MM.1S (cell line): Measurements from ENCODE around the gene ALDH1L2.

ENCODE experiments used
- DNase-seq: peaks from one replicate; pipeline ENCODE4 v3.0.0-alpha.2; 2015
- H2AFZ ChIP-seq: fragments of 300-600 bp; sonication (generic); 2 replicates; pipeline ENCODE4 v1.6.0; 2016; ENCODE audit warnings: antibody characterized with exemption, low read length
- H3F3A ChIP-seq: fragments of 300-600 bp; sonication (generic); 2 replicates; pipeline ENCODE4 v1.6.1; 2016; ENCODE audit warnings: mild to moderate bottlenecking, antibody characterized with exemption, low read length, moderate library complexity, mixed read lengths; ENCODE audit not compliant: insufficient read depth
- H3K27ac ChIP-seq: fragments of 300-600 bp; sonication (generic); 2 replicates; pipeline ENCODE4 v1.5.1; 2016; ENCODE audit warnings: mild to moderate bottlenecking, low read length
- H3K27me3 ChIP-seq: fragments of 300-600 bp; sonication (generic); replicated peaks from 2 replicates; pipeline ENCODE4 v1.6.0; 2016; ENCODE audit warnings: low read length; ENCODE audit not compliant: insufficient read depth
- H3K36me3 ChIP-seq: fragments of 300-600 bp; sonication (generic); replicated peaks from 2 replicates; pipeline ENCODE4 v1.6.1; 2016; ENCODE audit warnings: mild to moderate bottlenecking, low read length, mixed read lengths; ENCODE audit not compliant: insufficient read depth
- H3K4me1 ChIP-seq: fragments of 300-600 bp; sonication (generic); 2 replicates; pipeline ENCODE4 v1.6.1; 2016; ENCODE audit warnings: low read length, mixed read lengths
- H3K4me2 ChIP-seq: fragments of 300-600 bp; sonication (generic); 2 replicates; pipeline ENCODE4 v1.6.0; 2016; ENCODE audit warnings: low read depth, low read length
- H3K4me3 ChIP-seq: fragments of 300-600 bp; sonication (generic); 2 replicates; pipeline ENCODE4 v1.5.1; 2016; ENCODE audit warnings: low read length, mixed read lengths
- H3K79me2 ChIP-seq: fragments of 300-600 bp; sonication (generic); 2 replicates; pipeline ENCODE4 v1.6.1; 2016; ENCODE audit warnings: mixed run types, low read length, mixed read lengths
- H3K9ac ChIP-seq: fragments of 300-600 bp; sonication (generic); 2 replicates; pipeline ENCODE4 v1.6.1; 2016; ENCODE audit warnings: low read length, mixed read lengths
- H3K9me2 ChIP-seq: fragments of 300-600 bp; sonication (generic); replicated peaks from 2 replicates; pipeline ENCODE4 v1.6.1; 2016; ENCODE audit warnings: mild to moderate bottlenecking, low read length, mixed read lengths; ENCODE audit not compliant: insufficient read depth
- H3K9me3 ChIP-seq: fragments of 300-600 bp; sonication (generic); replicated peaks from 2 replicates; pipeline ENCODE4 v1.6.1; 2016; ENCODE audit warnings: mild to moderate bottlenecking, low read length, mixed read lengths; ENCODE audit not compliant: insufficient read depth
- H4K20me1 ChIP-seq: fragments of 300-600 bp; sonication (generic); 2 replicates; pipeline ENCODE4 v1.6.1; 2016; ENCODE audit warnings: mild to moderate bottlenecking, low read length, moderate library complexity, mixed read lengths; ENCODE audit not compliant: insufficient read depth
- CTCF ChIP-seq: fragments of 300-600 bp; sonication (generic); IDR thresholded peaks from 2 replicates; pipeline ENCODE4 v1.5.1; 2016; ENCODE audit warnings: antibody characterized with exemption, low read length, mixed read lengths
- EZH2 ChIP-seq: fragments of 300-600 bp; sonication (generic); optimal IDR thresholded peaks from 2 replicates; pipeline ENCODE3; 2017; ENCODE audit warnings: low read depth, mild to moderate bottlenecking, antibody characterized with exemption, low read length, mixed read lengths
- EZH2phosphoT487 ChIP-seq: fragments of 300-600 bp; sonication (generic); IDR thresholded peaks from 2 replicates; pipeline ENCODE4 v1.6.1; 2018; ENCODE audit warnings: antibody characterized with exemption, low read length

Gene ALDH1L2

DNA sequence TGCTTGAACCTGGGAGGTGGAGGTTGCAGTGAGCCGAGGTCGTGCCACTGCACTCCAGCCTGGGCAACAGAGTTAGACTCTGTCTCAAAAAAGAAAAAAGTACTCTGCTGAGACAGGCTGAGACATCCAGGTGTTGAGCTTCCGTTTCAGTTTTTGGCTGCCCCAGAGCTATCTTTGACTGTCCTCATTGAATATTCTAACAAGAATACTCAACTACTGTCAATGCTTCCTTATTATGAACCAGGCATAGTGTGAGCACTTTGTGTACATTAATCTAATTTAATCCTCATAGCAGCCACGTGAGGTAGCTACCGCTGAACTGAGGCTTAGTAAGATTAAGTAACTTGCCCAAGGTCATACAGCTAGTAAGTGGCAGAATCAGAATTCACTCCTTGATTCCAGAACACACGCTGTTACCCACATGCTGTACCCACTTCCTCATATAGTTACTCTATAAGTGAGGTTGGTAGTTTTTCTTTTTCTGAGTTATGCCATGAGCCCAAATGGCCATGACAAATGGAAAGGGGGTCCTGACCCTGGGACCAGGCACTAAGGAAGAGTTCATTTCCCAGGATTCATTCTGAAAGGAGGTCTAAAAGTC, 11.3 kb downstream of the ALDH1L2 start:
- H3K4me1 ChIP-seq, result peaks cover 18% of the 10 kb centered on the region
- no peaks in the 10 kb centered on the region for H3K9me3 ChIP-seq
- DNase-seq, result peak; percentile 65
- H3F3A ChIP-seq, result peaks cover 6% of the 10 kb centered on the region
- no peaks in the 10 kb centered on the region for H3K79me2 ChIP-seq
- no peaks in the 10 kb centered on the region for H3K36me3 ChIP-seq
- H3K27ac ChIP-seq, result peak overlapping the region; percentile 56; the same call in 1 of the 2 replicates
- TF ChIP-seq CTCF, result no peak
- no peak for TF ChIP-seq EZH2phosphoT487
- TF ChIP-seq EZH2, result no peak
- no peaks in the 10 kb centered on the region for H3K27me3 ChIP-seq
- H3K4me3 ChIP-seq, result no peak overlapping the region
- peak overlapping the region; percentile 53; the same call in 1 of the 2 replicates for H2AFZ ChIP-seq
- H4K20me1 ChIP-seq, result no peaks in the 10 kb centered on the region
- H3K9ac ChIP-seq, result no peak overlapping the region
- H3K4me2 ChIP-seq, result peak overlapping the region; percentile 59
- H3K9me2 ChIP-seq, result no peaks in the 10 kb centered on the region

DNA sequence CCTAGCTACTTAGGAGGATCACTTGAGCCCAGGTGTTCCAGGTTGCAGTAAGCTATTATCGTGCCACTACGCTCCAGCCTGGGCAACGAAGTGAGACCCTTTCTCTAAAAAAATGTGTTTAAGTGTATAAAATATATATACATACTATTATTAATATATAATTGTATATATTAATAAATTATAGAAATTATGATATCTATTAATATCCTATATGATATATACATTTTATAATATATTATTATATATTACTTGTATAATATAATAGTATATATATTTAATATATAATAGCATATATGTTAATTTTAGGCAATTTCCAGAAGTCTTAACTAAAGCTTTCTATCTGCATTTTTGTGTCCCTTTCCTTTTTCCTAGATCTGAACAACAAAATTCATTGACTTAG, 12.3 kb downstream of the ALDH1L2 start:
- H3K9ac ChIP-seq, result no peak overlapping the region
- H3K4me1 ChIP-seq, result peaks cover 18% of the 10 kb centered on the region
- no peaks in the 10 kb centered on the region for H3K9me2 ChIP-seq
- no peaks in the 10 kb centered on the region for H3K27me3 ChIP-seq
- H3K4me3 ChIP-seq, result no peak overlapping the region
- H2AFZ ChIP-seq, result no peak overlapping the region
- peaks cover 6% of the 10 kb centered on the region for H3F3A ChIP-seq
- no peaks in the 10 kb centered on the region for H3K9me3 ChIP-seq
- no peaks in the 10 kb centered on the region for H3K79me2 ChIP-seq
- no peak overlapping the region for H3K27ac ChIP-seq
- H3K36me3 ChIP-seq, result no peaks in the 10 kb centered on the region
- DNase-seq, result no peak
- no peak overlapping the region for H3K4me2 ChIP-seq
- no peaks in the 10 kb centered on the region for H4K20me1 ChIP-seq
- TF ChIP-seq EZH2 (no peak), CTCF (no peak), EZH2phosphoT487 (no peak)

DNA sequence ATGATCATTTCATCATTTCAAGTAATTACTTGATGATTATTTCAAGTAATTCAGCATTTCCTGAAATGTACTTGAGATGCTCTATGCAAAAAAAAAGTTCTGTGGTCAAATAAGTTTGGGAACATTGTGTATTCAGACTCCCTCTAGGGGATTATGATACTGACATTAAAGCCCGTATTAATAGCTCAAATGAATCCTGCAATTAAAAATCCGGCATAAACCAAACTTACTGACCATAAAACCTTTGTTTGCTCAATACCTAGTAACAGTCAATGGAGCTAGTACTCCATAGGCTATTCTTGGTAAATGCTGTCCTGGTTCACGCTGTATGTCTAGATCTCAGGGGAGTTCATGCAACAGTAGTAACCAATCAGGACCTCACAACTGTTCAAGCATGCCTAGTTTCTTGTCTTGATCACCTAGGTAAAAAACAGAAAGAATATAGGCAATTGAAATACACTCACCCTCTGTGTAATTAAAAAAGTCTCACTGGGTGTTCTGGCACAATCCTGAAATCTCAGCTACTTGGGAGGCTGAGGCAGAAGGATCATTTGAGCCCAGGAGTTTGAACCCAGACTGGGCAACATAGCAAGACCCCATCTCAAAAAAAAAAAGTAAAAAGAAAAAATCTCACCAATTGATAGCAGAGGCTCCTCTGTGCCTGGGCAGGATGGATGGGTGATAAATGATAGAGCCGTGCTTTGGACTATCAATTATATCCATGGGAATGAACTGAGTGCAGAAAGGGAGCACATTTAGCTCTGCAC, 14.1 kb downstream of the ALDH1L2 start:
- no peaks in the 10 kb centered on the region for H3K36me3 ChIP-seq
- peaks cover 14% of the 10 kb centered on the region for H3K4me1 ChIP-seq
- H3K9me3 ChIP-seq, result no peaks in the 10 kb centered on the region
- no peaks in the 10 kb centered on the region for H4K20me1 ChIP-seq
- H3K79me2 ChIP-seq, result no peaks in the 10 kb centered on the region
- H3K4me2 ChIP-seq, result no peak overlapping the region
- no peak overlapping the region for H3K4me3 ChIP-seq
- no peak overlapping the region for H3K27ac ChIP-seq
- no peak overlapping the region for H2AFZ ChIP-seq
- no peak for TF ChIP-seq EZH2
- no peak for TF ChIP-seq EZH2phosphoT487
- no peak for TF ChIP-seq CTCF
- no peak overlapping the region for H3K9ac ChIP-seq
- peaks cover 6% of the 10 kb centered on the region for H3F3A ChIP-seq
- DNase-seq, result no peak
- H3K27me3 ChIP-seq, result no peaks in the 10 kb centered on the region
- H3K9me2 ChIP-seq, result no peaks in the 10 kb centered on the region
